Superior temporal gyrus (tissue), 1 donor: Measurements from ENCODE around the gene FOXL2NB.

Experiments
- DNase-seq: peaks from one replicate; pipeline ENCODE4 v3.0.0-alpha.2; 2016; ENCODE audit errors: extremely low spot score

The FOXL2NB gene

GRCh38 chr3:138944929-138945708 is 1.9 kb upstream of the FOXL2NB start:
- no peak for DNase-seq

GRCh38 chr3:138945709-138946662 is 1.0 kb upstream of the FOXL2NB start:
- no peak for DNase-seq

GRCh38 chr3:138947495-138948121 is 591 bp downstream of the FOXL2NB start:
- DNase-seq, result no peak

GRCh38 chr3:138948371-138949001 is 1.5 kb downstream of the FOXL2NB start:
- no peak for DNase-seq

- DNase-seq, result no peak
Observed at GRCh38 chr3:138949002-138949418, 2.0 kb downstream of the FOXL2NB start.

GRCh38 chr3:138949445-138950005 is 2.5 kb downstream of the FOXL2NB start:
- DNase-seq, result no peak

GRCh38 chr3:138950006-138950644 is 3.1 kb downstream of the FOXL2NB start:
- peak; percentile 10 for DNase-seq

GRCh38 chr3:138950701-138951100 is 3.7 kb downstream of the FOXL2NB start:
- no peak for DNase-seq

- DNase-seq, result no peak
Observed at GRCh38 chr3:138960417-138960852, 13.4 kb downstream of the FOXL2NB start.

GRCh38 chr3:138962854-138963560 is 16.0 kb downstream of the FOXL2NB start:
- no peak for DNase-seq

GRCh38 chr3:138964264-138964663 is 17.2 kb downstream of the FOXL2NB start:
- DNase-seq, result no peak

GRCh38 chr3:138964923-138965322 is 17.9 kb downstream of the FOXL2NB start:
- DNase-seq, result no peak

GRCh38 chr3:138971766-138972320 is 24.8 kb downstream of the FOXL2NB start:
- DNase-seq, result no peak

GRCh38 chr3:138972941-138973340 is 25.9 kb downstream of the FOXL2NB start:
- DNase-seq, result no peak

GRCh38 chr3:138974462-138974861 is 27.4 kb downstream of the FOXL2NB start:
- DNase-seq, result no peak

- DNase-seq, result no peak
Observed at GRCh38 chr3:138975351-138975750, 28.3 kb downstream of the FOXL2NB start.

GRCh38 chr3:138976047-138976446 is 29.0 kb downstream of the FOXL2NB start:
- no peak for DNase-seq

- no peak for DNase-seq
Observed at GRCh38 chr3:138984816-138985215, 37.8 kb downstream of the FOXL2NB start.

- no peak for DNase-seq
Observed at GRCh38 chr3:138985932-138986331, 38.9 kb downstream of the FOXL2NB start.

GRCh38 chr3:138987181-138987580 is 40.2 kb downstream of the FOXL2NB start:
- DNase-seq, result no peak
